Activated naive CD4-positive, alpha-beta T cell treated with anti-CD3 and anti-CD28 coated beads for 36 hours (primary cell): ENCODE measurements around the gene PLCG2. TPM values are rescaled to one million over a fixed set of nuclear protein-coding genes. Genes with fewer than 3 reads are reported as not detected.
"Not testable (repeated sequence)": the region's sequence is repeated elsewhere in the genome, so short reads cannot be mapped to it uniquely, and the experiment has no call there.

Experiments used
- CTCF ChIA-PET: fragments of 350-600 bp; sonication (Branson Sonifier 250); formaldehyde crosslinking; loops from one replicate; lab custom pipeline; 2021; ENCODE audit warnings: antibody characterized with exemption; lab: Charles Lee
- DNase-seq: peaks from one replicate; pipeline ENCODE4 v3.0.0-alpha.2; 2020
- H3K27ac Mint-ChIP-seq: one replicate; pipeline ENCODE4 v1.8.0; 2021; ENCODE audit warnings: mild to moderate bottlenecking, mixed read lengths
- H3K27me3 Mint-ChIP-seq: one replicate; pipeline ENCODE4 v1.8.0; 2021; ENCODE audit warnings: low read depth, mixed read lengths
- H3K36me3 Mint-ChIP-seq: one replicate; pipeline ENCODE4 v1.8.0; 2021; ENCODE audit warnings: low read depth, mixed read lengths
- H3K4me1 Mint-ChIP-seq: one replicate; pipeline ENCODE4 v1.8.0; 2021; ENCODE audit warnings: low read depth, mixed read lengths
- H3K4me3 Mint-ChIP-seq: one replicate; pipeline ENCODE4 v1.8.0; 2021; ENCODE audit warnings: mild to moderate bottlenecking, moderate library complexity, mixed read lengths
- H3K9me3 Mint-ChIP-seq: one replicate; pipeline ENCODE4 v1.8.0; 2021; ENCODE audit warnings: mixed read lengths
- intact Hi-C: fragments of 100-400 bp; cut with micrococcal nuclease; formaldehyde crosslinking; loops from one replicate; pipeline ENCODE4 v1.15.1; 2023
- total RNA-seq, 2 experiments: library from RNA; stranded (reverse); gene quantifications; one replicate each; pipeline ENCODE4 v1.2.3, GENCODE V29; 2021

Gene PLCG2
- total RNA-seq, 2 experiments from 2014 or later: 12.0 to 13.4 TPM

GRCh38 chr16:81864646-81865382 lies 85.7 kb downstream of the PLCG2 start:
- Mint-ChIP-seq H3K4me1 (no peaks in the 10 kb centered on the region), H3K9me3 (no peaks in the 10 kb centered on the region), H3K36me3 (no peaks in the 10 kb centered on the region), H3K27me3 (no peaks in the 10 kb centered on the region), H3K4me3 (no peak overlapping the region), H3K27ac (no peak overlapping the region)
- intact Hi-C loops: no loop called here
- CTCF ChIA-PET: no interaction called here
- DNase-seq: no peak

- Mint-ChIP-seq H3K4me1 (no peaks in the 10 kb centered on the region), H3K27me3 (peaks cover 8% of the 10 kb centered on the region), H3K36me3 (no peaks in the 10 kb centered on the region), H3K4me3 (no peak overlapping the region), H3K9me3 (no peaks in the 10 kb centered on the region), H3K27ac (no peak overlapping the region)
- CTCF ChIA-PET: interaction anchor here (0.6 kb wide), 1 partner anchor 40 kb away, joined by 3 read pairs; no protein-coding TSS in a partner anchor
- intact Hi-C loops: no loop called here
- DNase-seq: no peak
Observed at GRCh38 chr16:81866820-81867440, 87.8 kb downstream of the PLCG2 start.

DNA sequence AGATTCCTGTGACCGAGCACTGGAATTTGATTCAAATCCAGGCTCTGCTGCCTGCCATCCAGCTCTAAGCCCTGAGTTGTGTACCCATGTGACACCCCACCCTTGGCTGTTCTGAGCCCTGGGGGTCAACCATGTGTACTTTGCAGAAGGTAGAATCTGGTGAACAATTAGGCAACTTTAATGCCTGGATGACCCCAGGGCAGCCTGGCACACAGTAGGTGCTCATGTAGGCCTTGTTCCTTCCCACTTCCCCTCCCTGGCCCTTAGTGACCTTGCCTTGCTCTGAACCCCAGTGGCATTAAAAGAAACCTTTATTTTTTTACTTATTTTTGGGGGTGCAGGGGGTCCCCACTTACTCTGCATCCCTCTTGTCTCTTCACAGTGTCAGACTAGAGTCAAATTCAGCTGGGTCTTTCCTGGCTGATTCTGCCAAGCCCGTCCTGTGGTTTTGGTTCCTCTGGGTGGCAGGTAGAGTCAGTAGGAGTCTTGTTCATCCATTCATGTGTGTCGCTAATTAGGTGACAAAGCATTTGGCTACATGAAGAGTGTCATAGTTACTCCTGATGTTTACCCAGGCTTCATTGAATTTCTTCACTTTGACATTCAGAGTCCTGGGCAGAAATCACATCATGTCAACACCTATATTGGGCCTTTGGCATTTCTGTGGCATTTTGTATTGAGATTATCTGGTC lies 89.1 kb downstream of the PLCG2 start:
- H3K4me1 Mint-ChIP-seq: peaks cover 6% of the 10 kb centered on the region
- DNase-seq: no peak
- H3K27me3 Mint-ChIP-seq: peaks cover 8% of the 10 kb centered on the region
- H3K4me3 Mint-ChIP-seq: no peak overlapping the region
- no peak overlapping the region for H3K27ac Mint-ChIP-seq
- intact Hi-C loops: no loop called here
- H3K9me3 Mint-ChIP-seq: no peaks in the 10 kb centered on the region
- CTCF ChIA-PET: no interaction called here
- H3K36me3 Mint-ChIP-seq: no peaks in the 10 kb centered on the region

- Mint-ChIP-seq H3K4me3 (no peak overlapping the region), H3K4me1 (peaks cover 12% of the 10 kb centered on the region), H3K9me3 (no peaks in the 10 kb centered on the region), H3K36me3 (no peaks in the 10 kb centered on the region), H3K27me3 (peaks cover 8% of the 10 kb centered on the region), H3K27ac (no peak overlapping the region)
- intact Hi-C loops: no loop called here
- DNase-seq: no peak
- CTCF ChIA-PET: no interaction called here
Observed at GRCh38 chr16:81869326-81869725, 90.2 kb downstream of the PLCG2 start.

GRCh38 chr16:81873206-81873605 lies 94.1 kb downstream of the PLCG2 start:
- Mint-ChIP-seq H3K4me3 (no peak overlapping the region), H3K27me3 (peaks cover 8% of the 10 kb centered on the region), H3K4me1 (peaks cover 12% of the 10 kb centered on the region), H3K9me3 (no peaks in the 10 kb centered on the region), H3K27ac (no peak overlapping the region), H3K36me3 (no peaks in the 10 kb centered on the region)
- intact Hi-C loops: loop anchor here (2.0 to 10.0 kb wide), 5 partner anchors 74 to 506 kb away; partner anchors contain the start of gene PLCG2
- no peak for DNase-seq
- CTCF ChIA-PET: interaction anchor here (0.6 to 5.2 kb wide), 15 partner anchors 13 to 506 kb away, joined by 3 to 39 read pairs (median 4); no protein-coding TSS in a partner anchor

DNA sequence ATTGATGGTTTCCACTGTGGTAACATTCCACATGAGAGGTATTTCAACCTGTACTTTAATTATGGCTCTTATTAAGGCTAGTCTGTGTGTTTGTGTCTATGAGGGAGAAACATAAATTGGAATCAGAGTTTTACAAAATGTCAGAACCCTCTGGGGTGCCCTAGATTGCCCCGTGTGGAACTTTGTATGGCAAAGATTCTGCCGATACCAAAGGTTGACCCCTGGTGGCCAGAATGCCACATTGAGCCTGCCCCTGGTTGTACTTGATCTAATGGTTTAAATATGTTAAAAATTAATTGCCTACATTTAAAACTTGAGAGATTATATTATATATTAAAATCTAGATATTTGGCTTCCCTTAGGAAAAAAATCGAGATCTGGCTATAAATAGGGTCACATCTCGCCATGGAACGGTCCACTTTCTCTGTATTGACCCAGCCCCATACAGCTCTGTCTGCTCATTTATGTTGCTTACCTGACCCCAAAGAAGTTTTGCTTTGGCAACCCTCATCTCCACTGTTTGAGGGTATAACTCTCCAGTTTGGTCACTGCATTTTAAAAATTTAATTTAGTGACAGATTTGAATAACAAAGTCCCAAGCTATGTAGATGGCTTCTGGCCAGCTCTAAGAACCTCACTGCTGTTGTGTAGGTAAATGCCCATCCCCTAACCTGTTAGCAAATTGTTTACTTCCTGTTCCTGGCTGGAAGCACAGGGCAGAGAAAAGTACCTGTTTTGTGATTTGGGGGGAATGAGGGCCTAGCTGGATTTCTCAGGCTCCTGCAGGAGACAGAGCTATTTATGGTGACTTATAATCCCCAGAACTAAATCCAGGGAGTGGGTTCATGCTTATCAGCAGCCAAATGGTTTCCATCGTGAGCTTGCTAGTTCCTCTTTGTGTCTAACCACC lies 95.0 kb downstream of the PLCG2 start:
- no peak overlapping the region for H3K4me3 Mint-ChIP-seq
- no peaks in the 10 kb centered on the region for H3K36me3 Mint-ChIP-seq
- peaks cover 8% of the 10 kb centered on the region for H3K27me3 Mint-ChIP-seq
- peaks cover 12% of the 10 kb centered on the region for H3K4me1 Mint-ChIP-seq
- intact Hi-C loops: loop anchor here (2.0 to 10.0 kb wide), 6 partner anchors 75 to 507 kb away; partner anchors contain the start of gene PLCG2
- CTCF ChIA-PET: interaction anchor here (0.6 to 5.2 kb wide), 18 partner anchors 12 to 506 kb away, joined by 3 to 39 read pairs (median 3); no protein-coding TSS in a partner anchor
- H3K9me3 Mint-ChIP-seq: no peaks in the 10 kb centered on the region
- no peak overlapping the region for H3K27ac Mint-ChIP-seq
- peak; percentile 83 for DNase-seq

- CTCF ChIA-PET: interaction anchor here (0.6 to 5.2 kb wide), 4 partner anchors 14 to 146 kb away, joined by 3 to 39 read pairs (median 10); no protein-coding TSS in a partner anchor
- peaks cover 4% of the 10 kb centered on the region for H3K27me3 Mint-ChIP-seq
- intact Hi-C loops: loop anchor here (2.0 to 10.0 kb wide), 2 partner anchors 129 to 471 kb away; no protein-coding TSS in a partner anchor
- no peaks in the 10 kb centered on the region for H3K9me3 Mint-ChIP-seq
- no peak overlapping the region for H3K4me3 Mint-ChIP-seq
- H3K36me3 Mint-ChIP-seq: no peaks in the 10 kb centered on the region
- no peak overlapping the region for H3K27ac Mint-ChIP-seq
- peaks cover 12% of the 10 kb centered on the region for H3K4me1 Mint-ChIP-seq
- no peak for DNase-seq
Observed at GRCh38 chr16:81875461-81875860, 96.4 kb downstream of the PLCG2 start.

DNA sequence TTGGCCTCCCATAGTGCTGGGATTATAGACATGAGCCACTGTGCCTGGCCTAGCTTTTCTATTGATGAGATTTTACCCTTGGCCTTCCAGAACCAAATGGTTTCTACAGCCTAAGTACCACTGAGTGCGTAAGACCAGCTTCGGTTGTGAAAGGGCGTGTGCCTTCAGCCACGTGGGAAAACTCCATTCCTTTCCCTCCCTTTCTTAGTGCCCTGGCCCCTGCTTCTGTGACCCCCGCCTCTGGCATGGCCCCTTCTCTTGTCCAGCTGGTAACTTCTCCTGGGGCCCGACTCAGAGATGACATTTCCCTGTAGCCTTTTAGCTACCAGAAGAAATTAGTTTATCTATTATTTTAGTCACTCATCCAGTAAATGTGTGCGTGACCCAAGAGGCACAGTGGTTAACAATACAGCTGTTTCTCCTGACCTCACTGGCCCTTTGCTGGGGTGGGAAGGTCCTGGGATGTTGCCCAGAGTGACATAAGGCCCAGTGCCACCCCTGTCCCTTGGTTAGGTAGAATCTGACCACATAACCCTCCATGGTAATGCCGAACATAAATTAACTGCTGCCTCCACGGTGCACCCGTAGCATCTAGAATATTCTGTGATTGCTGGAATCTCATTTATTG lies 97.3 kb downstream of the PLCG2 start:
- Mint-ChIP-seq H3K36me3 (no peaks in the 10 kb centered on the region), H3K9me3 (no peaks in the 10 kb centered on the region), H3K4me3 (no peak overlapping the region), H3K27ac (no peak overlapping the region), H3K4me1 (peaks cover 12% of the 10 kb centered on the region), H3K27me3 (no peaks in the 10 kb centered on the region)
- no peak for DNase-seq
- intact Hi-C loops: loop anchor here (10.0 kb wide), 1 partner anchor 472 kb away; no protein-coding TSS in a partner anchor
- CTCF ChIA-PET: interaction anchor here (0.6 to 5.2 kb wide), 3 partner anchors 13 to 147 kb away, joined by 3 to 39 read pairs (median 4); no protein-coding TSS in a partner anchor

DNA sequence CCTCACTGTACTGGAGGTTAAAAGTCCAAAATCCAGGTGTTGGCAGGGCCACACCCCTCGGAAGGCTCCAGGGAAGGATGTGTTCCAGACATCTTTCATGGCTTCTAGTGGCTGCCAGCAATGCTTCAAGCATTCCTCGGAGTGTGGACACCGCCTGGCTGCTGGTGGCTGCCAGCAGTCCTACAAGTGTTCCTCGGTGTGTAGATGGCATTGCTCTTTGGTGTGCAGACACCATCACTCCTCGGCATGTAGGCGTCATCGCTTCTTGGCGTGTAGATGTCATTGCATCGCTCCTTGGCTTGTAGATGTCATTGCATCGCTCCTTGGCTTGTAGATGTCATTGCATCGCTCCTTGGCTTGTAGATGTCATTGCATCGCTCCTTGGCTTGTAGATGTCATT lies 98.4 kb downstream of the PLCG2 start:
- not testable (repeated sequence) for H3K9me3 Mint-ChIP-seq, H3K36me3 Mint-ChIP-seq, H3K27ac Mint-ChIP-seq, DNase-seq, H3K4me3 Mint-ChIP-seq, H3K27me3 Mint-ChIP-seq
- peaks cover 11% of the 10 kb centered on the region for H3K4me1 Mint-ChIP-seq
- CTCF ChIA-PET: interaction anchor here (3.5 kb wide), 1 partner anchor 11 kb away, joined by 18 read pairs; no protein-coding TSS in a partner anchor
- intact Hi-C loops: loop anchor here (10.0 kb wide), 1 partner anchor 473 kb away; no protein-coding TSS in a partner anchor

GRCh38 chr16:81878529-81878928 lies 99.4 kb downstream of the PLCG2 start:
- H3K9me3 Mint-ChIP-seq: no peaks in the 10 kb centered on the region
- peaks cover 5% of the 10 kb centered on the region for H3K4me1 Mint-ChIP-seq
- H3K4me3 Mint-ChIP-seq: no peak overlapping the region
- H3K36me3 Mint-ChIP-seq: no peaks in the 10 kb centered on the region
- DNase-seq: no peak
- no peaks in the 10 kb centered on the region for H3K27me3 Mint-ChIP-seq
- CTCF ChIA-PET: interaction anchor here (3.5 kb wide), 1 partner anchor 10 kb away, joined by 18 read pairs; no protein-coding TSS in a partner anchor
- intact Hi-C loops: loop anchor here (10.0 kb wide), 1 partner anchor 474 kb away; no protein-coding TSS in a partner anchor
- no peak overlapping the region for H3K27ac Mint-ChIP-seq

GRCh38 chr16:81879625-81880024 lies 100.5 kb downstream of the PLCG2 start:
- no peak overlapping the region for H3K4me3 Mint-ChIP-seq
- H3K27ac Mint-ChIP-seq: no peak overlapping the region
- no peaks in the 10 kb centered on the region for H3K9me3 Mint-ChIP-seq
- H3K27me3 Mint-ChIP-seq: no peaks in the 10 kb centered on the region
- peak; percentile 31 for DNase-seq
- intact Hi-C loops: loop anchor here (10.0 kb wide), 1 partner anchor 475 kb away; no protein-coding TSS in a partner anchor
- no peaks in the 10 kb centered on the region for H3K36me3 Mint-ChIP-seq
- H3K4me1 Mint-ChIP-seq: no peaks in the 10 kb centered on the region
- CTCF ChIA-PET: interaction anchor here (0.7 to 3.5 kb wide), 4 partner anchors 9 to 457 kb away, joined by 3 to 18 read pairs (median 4); no protein-coding TSS in a partner anchor
